HepG2 (cell line): ENCODE measurements around the gene CAPN10. TPM values are rescaled to one million over a fixed set of nuclear protein-coding genes. Genes with fewer than 3 reads are reported as not detected.

ENCODE experiments used
- CAMTA2 ChIP-seq: sonication (generic); formaldehyde crosslinking; IDR thresholded peaks from 2 replicates; pipeline ENCODE4 v1.4.0; 2020; ENCODE audit warnings: mild to moderate bottlenecking, missing genetic modification reagents, borderline replicate concordance
- GABPA ChIP-seq, 2 experiments: IDR thresholded peaks; 2 replicates each; pipeline ENCODE4 v1.6.1; 2011 to 2016; ENCODE audit warnings: low read depth in 2 of 2, low read length in 1 of 2, missing biosample characterization in 1 of 2, missing genetic modification characterization in 1 of 2
- HCFC1 ChIP-seq: fragments of 150-350 bp; IDR thresholded peaks from 2 replicates; pipeline ENCODE4 v1.6.1; 2014; ENCODE audit warnings: low read depth, low read length
- HIVEP1 ChIP-seq: sonication (generic); formaldehyde crosslinking; IDR thresholded peaks from 2 replicates; pipeline ENCODE4 v1.4.0; 2020; ENCODE audit warnings: mild to moderate bottlenecking, missing genetic modification reagents
- KAT2B ChIP-seq: fragments of 150-350 bp; IDR thresholded peaks from 2 replicates; pipeline ENCODE4 v1.6.1; 2014; ENCODE audit warnings: low read depth, low read length, borderline replicate concordance
- KMT2B ChIP-seq: IDR thresholded peaks from 2 replicates; pipeline ENCODE4 v1.6.1; 2016; ENCODE audit warnings: missing genetic modification reagents, missing compliant biosample characterization
- SALL2 ChIP-seq: sonication (generic); formaldehyde crosslinking; IDR thresholded peaks from 2 replicates; pipeline ENCODE4 v1.8.1; 2023; ENCODE audit warnings: mild to moderate bottlenecking, missing genetic modification reagents, inconsistent platforms
- SMYD3 ChIP-seq: sonication (generic); formaldehyde crosslinking; IDR thresholded peaks from 2 replicates; pipeline ENCODE4 v1.8.1; 2023; ENCODE audit warnings: mild to moderate bottlenecking, missing genetic modification reagents
- SRY ChIP-seq: sonication (generic); formaldehyde crosslinking; IDR thresholded peaks from 2 replicates; pipeline ENCODE4 v1.8.0; 2022; ENCODE audit warnings: mild to moderate bottlenecking, missing genetic modification reagents
- ZBTB7B ChIP-seq: sonication (generic); formaldehyde crosslinking; IDR thresholded peaks from 2 replicates; pipeline ENCODE4 v1.4.0; 2020; ENCODE audit warnings: missing genetic modification reagents
- ZNF143 ChIP-seq: sonication (generic); formaldehyde crosslinking; IDR thresholded peaks from 2 replicates; pipeline ENCODE4 v1.4.0; 2020; ENCODE audit warnings: missing genetic modification reagents
- ZNF337 ChIP-seq: sonication (generic); formaldehyde crosslinking; IDR thresholded peaks from 2 replicates; pipeline ENCODE4 v1.5.1; 2020; ENCODE audit warnings: missing genetic modification reagents, low read depth, mild to moderate bottlenecking, borderline replicate concordance
- ZNF350 ChIP-seq: sonication (generic); formaldehyde crosslinking; IDR thresholded peaks from 2 replicates; pipeline ENCODE4 v1.4.0; 2020; ENCODE audit warnings: mild to moderate bottlenecking, low read depth, missing genetic modification reagents, borderline replicate concordance
- ZNF720 ChIP-seq: sonication (generic); formaldehyde crosslinking; IDR thresholded peaks from 2 replicates; pipeline ENCODE4 v1.4.0; 2020; ENCODE audit warnings: missing genetic modification reagents
- ZNF749 ChIP-seq: sonication (generic); formaldehyde crosslinking; IDR thresholded peaks from 2 replicates; pipeline ENCODE4 v1.8.0; 2022; ENCODE audit warnings: mild to moderate bottlenecking, missing genetic modification reagents, moderate library complexity, borderline replicate concordance
- ZNF792 ChIP-seq: IDR thresholded peaks from 2 replicates; pipeline ENCODE4 v1.6.1; 2016
- polyA plus RNA-seq, 8 experiments: library from polyadenylated mRNA; depleted of rRNA in 3 of 8; stranded (reverse) in 7 of 8; unstranded in 1 of 8; fragments of >200 nt; fragmentation: Illumina TruSeq in 4 of 8; extraction: Trizol in 4 of 8; gene quantifications; 2 replicates each; pipeline versions ENCODE4 v1.2.1 to v1.2.3, GENCODE V29; 2011 to 2016; ENCODE audit warnings: low read depth in 4 of 8, missing spikeins in 1 of 8, mixed read lengths in 1 of 8; ENCODE audit not compliant: insufficient read depth in 1 of 8
- total RNA-seq, 5 experiments: library from RNA; depleted of rRNA; stranded (reverse); fragments of >200 nt; fragmentation: Illumina TruSeq; extraction: Trizol; gene quantifications; 2 replicates each; pipeline ENCODE4 v1.2.3, GENCODE V29; 2016; ENCODE audit warnings: low read depth in 1 of 5
- TF ChIP-seq, protein P1 (sequence below): sonication (generic); formaldehyde crosslinking; IDR thresholded peaks from 2 replicates; pipeline ENCODE4 v1.8.1; 2022; ENCODE audit warnings: low read depth, mild to moderate bottlenecking, missing genetic modification reagents
- TF ChIP-seq, protein P2 (sequence below): IDR thresholded peaks from 2 replicates; pipeline ENCODE4 v1.6.1; 2016
- TF ChIP-seq, protein P3 (sequence below): sonication (generic); formaldehyde crosslinking; IDR thresholded peaks from 2 replicates; pipeline ENCODE4 v1.4.0; 2020; ENCODE audit warnings: missing genetic modification reagents
- TF ChIP-seq, protein P4 (sequence below): sonication (generic); formaldehyde crosslinking; IDR thresholded peaks from 2 replicates; pipeline ENCODE4 v1.5.1; 2020; ENCODE audit warnings: mild to moderate bottlenecking, missing genetic modification reagents, moderate library complexity

Gene CAPN10
- total and polyA plus RNA-seq, 2 of the 13 experiments (the other 11 are each of a cell fraction or from before 2014, with no cell fraction given) = 27.6 to 32.4 TPM

DNA sequence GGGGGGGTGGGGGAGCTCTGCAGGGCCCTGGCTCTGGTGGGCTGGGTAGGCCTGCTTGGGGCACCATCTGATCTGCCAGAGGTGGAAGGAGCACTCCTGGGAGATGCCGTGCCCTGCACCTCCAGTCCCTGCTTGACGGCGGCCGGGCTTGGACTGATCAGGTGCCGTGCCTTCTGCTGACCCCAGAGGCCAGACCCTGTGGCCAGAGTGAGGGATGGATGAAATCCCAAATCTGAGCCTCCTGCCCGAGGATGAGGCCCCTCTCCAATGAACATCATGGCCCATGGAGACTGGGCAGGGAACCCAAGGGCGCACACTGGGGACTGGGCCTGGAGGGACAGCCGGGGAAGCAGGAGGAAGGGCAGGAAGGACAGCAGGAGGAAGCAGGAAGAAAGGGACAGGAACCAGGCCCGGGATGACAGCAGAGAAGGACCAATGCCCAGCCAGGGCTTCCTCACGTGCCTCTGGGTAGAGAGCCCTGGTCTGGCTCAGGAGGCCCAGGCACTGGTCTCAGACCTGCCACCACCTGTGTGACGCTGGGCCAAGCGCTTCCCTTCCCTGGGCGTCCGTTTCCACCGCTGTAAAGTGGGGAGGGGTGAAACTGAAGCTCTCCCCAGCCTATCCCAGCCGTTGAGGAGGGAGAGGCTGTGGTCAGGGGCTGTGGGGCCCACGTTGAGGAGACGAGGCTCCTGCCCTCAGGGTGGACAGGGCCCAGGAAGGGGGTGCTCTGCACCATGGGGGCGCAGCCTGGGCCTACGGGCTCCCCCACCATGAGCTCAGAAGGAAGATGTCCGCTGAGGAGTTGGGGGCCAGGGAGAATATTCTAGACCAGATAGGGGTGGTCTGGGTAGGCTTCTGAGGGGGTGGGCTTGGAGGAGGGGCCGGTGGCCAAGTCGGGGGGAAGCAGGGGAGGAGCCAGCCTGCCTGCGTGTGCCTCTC is 37.7 kb downstream of the CAPN10 start (continued):
- no peak for TF ChIP-seq SALL2
- no peak for TF ChIP-seq ZNF749
- no peak for TF ChIP-seq ZNF337 (CRISPR knock-in tag)
- 0 out of 2 replicates have a peak, but pooled peaks have one; percentile 51 for TF ChIP-seq CAMTA2 (CRISPR knock-in tag)
- TF ChIP-seq, protein P1, sequence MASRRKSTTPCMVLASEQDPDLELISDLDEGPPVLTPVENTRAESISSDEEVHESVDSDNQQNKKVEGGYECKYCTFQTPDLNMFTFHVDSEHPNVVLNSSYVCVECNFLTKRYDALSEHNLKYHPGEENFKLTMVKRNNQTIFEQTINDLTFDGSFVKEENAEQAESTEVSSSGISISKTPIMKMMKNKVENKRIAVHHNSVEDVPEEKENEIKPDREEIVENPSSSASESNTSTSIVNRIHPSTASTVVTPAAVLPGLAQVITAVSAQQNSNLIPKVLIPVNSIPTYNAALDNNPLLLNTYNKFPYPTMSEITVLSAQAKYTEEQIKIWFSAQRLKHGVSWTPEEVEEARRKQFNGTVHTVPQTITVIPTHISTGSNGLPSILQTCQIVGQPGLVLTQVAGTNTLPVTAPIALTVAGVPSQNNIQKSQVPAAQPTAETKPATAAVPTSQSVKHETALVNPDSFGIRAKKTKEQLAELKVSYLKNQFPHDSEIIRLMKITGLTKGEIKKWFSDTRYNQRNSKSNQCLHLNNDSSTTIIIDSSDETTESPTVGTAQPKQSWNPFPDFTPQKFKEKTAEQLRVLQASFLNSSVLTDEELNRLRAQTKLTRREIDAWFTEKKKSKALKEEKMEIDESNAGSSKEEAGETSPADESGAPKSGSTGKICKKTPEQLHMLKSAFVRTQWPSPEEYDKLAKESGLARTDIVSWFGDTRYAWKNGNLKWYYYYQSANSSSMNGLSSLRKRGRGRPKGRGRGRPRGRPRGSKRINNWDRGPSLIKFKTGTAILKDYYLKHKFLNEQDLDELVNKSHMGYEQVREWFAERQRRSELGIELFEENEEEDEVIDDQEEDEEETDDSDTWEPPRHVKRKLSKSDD (CRISPR knock-in tag) = no peak
- no peak for TF ChIP-seq HCFC1
- TF ChIP-seq, protein P2, sequence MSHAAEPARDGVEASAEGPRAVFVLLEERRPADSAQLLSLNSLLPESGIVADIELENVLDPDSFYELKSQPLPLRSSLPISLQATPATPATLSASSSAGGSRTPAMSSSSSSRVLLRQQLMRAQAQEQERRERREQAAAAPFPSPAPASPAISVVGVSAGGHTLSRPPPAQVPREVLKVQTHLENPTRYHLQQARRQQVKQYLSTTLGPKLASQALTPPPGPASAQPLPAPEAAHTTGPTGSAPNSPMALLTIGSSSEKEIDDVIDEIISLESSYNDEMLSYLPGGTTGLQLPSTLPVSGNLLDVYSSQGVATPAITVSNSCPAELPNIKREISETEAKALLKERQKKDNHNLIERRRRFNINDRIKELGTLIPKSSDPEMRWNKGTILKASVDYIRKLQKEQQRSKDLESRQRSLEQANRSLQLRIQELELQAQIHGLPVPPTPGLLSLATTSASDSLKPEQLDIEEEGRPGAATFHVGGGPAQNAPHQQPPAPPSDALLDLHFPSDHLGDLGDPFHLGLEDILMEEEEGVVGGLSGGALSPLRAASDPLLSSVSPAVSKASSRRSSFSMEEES (CRISPR knock-in tag) = no peak
- TF ChIP-seq KAT2B = no peak
- TF ChIP-seq, protein P3, sequence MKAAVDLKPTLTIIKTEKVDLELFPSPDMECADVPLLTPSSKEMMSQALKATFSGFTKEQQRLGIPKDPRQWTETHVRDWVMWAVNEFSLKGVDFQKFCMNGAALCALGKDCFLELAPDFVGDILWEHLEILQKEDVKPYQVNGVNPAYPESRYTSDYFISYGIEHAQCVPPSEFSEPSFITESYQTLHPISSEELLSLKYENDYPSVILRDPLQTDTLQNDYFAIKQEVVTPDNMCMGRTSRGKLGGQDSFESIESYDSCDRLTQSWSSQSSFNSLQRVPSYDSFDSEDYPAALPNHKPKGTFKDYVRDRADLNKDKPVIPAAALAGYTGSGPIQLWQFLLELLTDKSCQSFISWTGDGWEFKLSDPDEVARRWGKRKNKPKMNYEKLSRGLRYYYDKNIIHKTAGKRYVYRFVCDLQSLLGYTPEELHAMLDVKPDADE (CRISPR knock-in tag) = no peak
- TF ChIP-seq, protein P4, sequence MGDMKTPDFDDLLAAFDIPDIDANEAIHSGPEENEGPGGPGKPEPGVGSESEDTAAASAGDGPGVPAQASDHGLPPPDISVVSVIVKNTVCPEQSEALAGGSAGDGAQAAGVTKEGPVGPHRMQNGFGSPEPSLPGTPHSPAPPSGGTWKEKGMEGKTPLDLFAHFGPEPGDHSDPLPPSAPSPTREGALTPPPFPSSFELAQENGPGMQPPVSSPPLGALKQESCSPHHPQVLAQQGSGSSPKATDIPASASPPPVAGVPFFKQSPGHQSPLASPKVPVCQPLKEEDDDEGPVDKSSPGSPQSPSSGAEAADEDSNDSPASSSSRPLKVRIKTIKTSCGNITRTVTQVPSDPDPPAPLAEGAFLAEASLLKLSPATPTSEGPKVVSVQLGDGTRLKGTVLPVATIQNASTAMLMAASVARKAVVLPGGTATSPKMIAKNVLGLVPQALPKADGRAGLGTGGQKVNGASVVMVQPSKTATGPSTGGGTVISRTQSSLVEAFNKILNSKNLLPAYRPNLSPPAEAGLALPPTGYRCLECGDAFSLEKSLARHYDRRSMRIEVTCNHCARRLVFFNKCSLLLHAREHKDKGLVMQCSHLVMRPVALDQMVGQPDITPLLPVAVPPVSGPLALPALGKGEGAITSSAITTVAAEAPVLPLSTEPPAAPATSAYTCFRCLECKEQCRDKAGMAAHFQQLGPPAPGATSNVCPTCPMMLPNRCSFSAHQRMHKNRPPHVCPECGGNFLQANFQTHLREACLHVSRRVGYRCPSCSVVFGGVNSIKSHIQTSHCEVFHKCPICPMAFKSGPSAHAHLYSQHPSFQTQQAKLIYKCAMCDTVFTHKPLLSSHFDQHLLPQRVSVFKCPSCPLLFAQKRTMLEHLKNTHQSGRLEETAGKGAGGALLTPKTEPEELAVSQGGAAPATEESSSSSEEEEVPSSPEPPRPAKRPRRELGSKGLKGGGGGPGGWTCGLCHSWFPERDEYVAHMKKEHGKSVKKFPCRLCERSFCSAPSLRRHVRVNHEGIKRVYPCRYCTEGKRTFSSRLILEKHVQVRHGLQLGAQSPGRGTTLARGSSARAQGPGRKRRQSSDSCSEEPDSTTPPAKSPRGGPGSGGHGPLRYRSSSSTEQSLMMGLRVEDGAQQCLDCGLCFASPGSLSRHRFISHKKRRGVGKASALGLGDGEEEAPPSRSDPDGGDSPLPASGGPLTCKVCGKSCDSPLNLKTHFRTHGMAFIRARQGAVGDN = peak; percentile 58
- TF ChIP-seq ZNF350 (CRISPR knock-in tag) = no peak
- no peak for TF ChIP-seq ZNF143 (CRISPR knock-in tag)
- TF ChIP-seq ZNF720 (CRISPR knock-in tag) = no peak
- TF ChIP-seq SMYD3 (CRISPR knock-in tag) = no peak
- no peak for TF ChIP-seq HIVEP1 (CRISPR knock-in tag)
- no peak for TF ChIP-seq ZBTB7B
- no peak for TF ChIP-seq SRY (CRISPR knock-in tag)
- TF ChIP-seq KMT2B = no peak
- TF ChIP-seq GABPA (IDR thresholded peaks at IDR 0.05; ENCODE audit: low read depth, low read length) = peak; percentile 48
- peak; percentile 72 for TF ChIP-seq GABPA (CRISPR knock-in tag; IDR thresholded peaks at IDR 0.05; ENCODE audit: low read depth)
- no peak for TF ChIP-seq ZNF792 (CRISPR knock-in tag)
